Neural crest cell (in vitro differentiated cells): ENCODE results near the gene LTBP1. TPM values are rescaled to one million over a fixed set of nuclear protein-coding genes. Genes with fewer than 3 reads are reported as not detected.

ENCODE experiments used
- DNase-seq: peaks from one replicate; pipeline ENCODE4 v3.0.0; 2021; ENCODE audit warnings: low read depth, mixed read lengths, low spot score
- H3K27ac Mint-ChIP-seq: one replicate; pipeline ENCODE4 v1.8.0; 2021; ENCODE audit warnings: mild to moderate bottlenecking, mixed read lengths; ENCODE audit not compliant: unreplicated experiment
- H3K27me3 Mint-ChIP-seq: 2 replicates; pipeline ENCODE4 v1.8.0; 2021; ENCODE audit warnings: low read depth, mild to moderate bottlenecking, mixed read lengths
- H3K36me3 Mint-ChIP-seq: 2 replicates; pipeline ENCODE4 v1.8.0; 2021; ENCODE audit warnings: low read depth, mild to moderate bottlenecking, mixed read lengths
- H3K4me1 Mint-ChIP-seq: 2 replicates; pipeline ENCODE4 v1.8.0; 2021; ENCODE audit warnings: mixed read lengths
- H3K4me3 Mint-ChIP-seq: one replicate; pipeline ENCODE4 v1.8.0; 2021; ENCODE audit warnings: mild to moderate bottlenecking, mixed read lengths
- H3K9me3 Mint-ChIP-seq: 2 replicates; pipeline ENCODE4 v1.8.0; 2021; ENCODE audit warnings: mixed read lengths
- total RNA-seq: library from RNA; stranded (reverse); gene quantifications from 2 replicates; pipeline ENCODE4 v1.2.1, GENCODE V29; 2021
- TF ChIP-seq, protein P1 (sequence below): fragments of 200-600 bp; sonication (generic); conservative IDR thresholded peaks from 2 replicates; pipeline ENCODE4 v1.5.0; 2021; ENCODE audit warnings: antibody characterized with exemption, mild to moderate bottlenecking

Gene LTBP1
- total RNA-seq, 1 donor from 2014 or later, result 30.2 TPM

DNA sequence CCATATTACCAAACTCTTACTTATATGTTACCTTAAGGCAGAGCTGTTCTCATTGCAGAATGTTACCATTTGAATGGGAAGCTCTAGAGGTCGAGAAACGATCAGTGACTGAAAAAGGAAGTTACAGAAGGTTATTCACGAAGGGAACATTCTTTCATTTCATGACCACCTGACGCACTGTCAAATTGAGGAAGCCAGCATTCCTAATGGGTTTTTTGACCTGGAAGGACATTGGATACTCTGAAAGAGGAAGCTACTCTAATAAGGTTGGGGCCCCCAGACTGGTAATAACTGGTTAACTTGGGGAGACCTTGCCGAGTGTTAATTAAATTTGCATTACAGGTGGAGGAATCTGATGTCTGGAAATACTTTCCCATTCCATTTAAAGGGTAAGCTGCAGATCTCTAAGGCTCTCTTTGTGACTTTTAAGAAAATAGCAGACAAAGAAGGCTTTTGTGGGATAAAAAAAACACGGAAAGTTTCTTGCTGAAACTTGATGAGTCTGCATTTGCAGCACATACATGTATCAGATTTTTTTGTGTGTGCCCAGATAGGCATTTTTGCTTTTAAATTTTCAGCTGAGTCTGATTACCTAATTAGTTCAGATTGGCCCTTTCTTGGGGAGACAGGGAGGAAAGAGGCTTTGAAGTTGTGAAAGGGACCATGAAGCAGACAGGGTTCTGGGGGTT is 137.1 kb downstream of the LTBP1 start:
- TF ChIP-seq, protein P1, sequence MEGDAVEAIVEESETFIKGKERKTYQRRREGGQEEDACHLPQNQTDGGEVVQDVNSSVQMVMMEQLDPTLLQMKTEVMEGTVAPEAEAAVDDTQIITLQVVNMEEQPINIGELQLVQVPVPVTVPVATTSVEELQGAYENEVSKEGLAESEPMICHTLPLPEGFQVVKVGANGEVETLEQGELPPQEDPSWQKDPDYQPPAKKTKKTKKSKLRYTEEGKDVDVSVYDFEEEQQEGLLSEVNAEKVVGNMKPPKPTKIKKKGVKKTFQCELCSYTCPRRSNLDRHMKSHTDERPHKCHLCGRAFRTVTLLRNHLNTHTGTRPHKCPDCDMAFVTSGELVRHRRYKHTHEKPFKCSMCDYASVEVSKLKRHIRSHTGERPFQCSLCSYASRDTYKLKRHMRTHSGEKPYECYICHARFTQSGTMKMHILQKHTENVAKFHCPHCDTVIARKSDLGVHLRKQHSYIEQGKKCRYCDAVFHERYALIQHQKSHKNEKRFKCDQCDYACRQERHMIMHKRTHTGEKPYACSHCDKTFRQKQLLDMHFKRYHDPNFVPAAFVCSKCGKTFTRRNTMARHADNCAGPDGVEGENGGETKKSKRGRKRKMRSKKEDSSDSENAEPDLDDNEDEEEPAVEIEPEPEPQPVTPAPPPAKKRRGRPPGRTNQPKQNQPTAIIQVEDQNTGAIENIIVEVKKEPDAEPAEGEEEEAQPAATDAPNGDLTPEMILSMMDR, result no peak
- Mint-ChIP-seq H3K4me3 (no peak overlapping the region), H3K4me1 (peaks cover 15% of the 10 kb centered on the region), H3K27me3 (no peaks in the 10 kb centered on the region), H3K27ac (peak overlapping the region; percentile 79), H3K36me3 (no peaks in the 10 kb centered on the region), H3K9me3 (no peaks in the 10 kb centered on the region)
- DNase-seq, result no peak

DNA sequence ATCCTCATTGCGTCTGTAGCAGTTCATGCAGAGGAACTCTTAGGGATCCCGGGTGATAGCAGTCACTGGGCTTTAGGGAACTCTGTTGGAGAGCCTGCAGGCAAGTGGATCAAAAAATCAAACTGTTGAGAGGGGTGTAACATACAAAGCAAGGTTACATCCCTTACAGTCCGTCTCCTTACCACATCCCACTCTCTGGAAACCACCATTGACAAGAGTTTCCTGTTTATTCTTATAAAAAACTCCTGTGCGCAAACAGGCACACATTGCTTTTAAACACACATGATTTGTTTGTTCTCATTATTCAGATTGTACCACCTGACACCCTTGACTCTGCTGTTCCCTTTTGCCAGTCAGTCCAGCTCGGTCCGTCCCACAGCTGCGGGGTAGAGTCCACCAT is 137.7 kb downstream of the LTBP1 start:
- no peak for DNase-seq
- TF ChIP-seq, protein P1, result no peak
- no peak overlapping the region for H3K4me3 Mint-ChIP-seq
- no peak overlapping the region for H3K27ac Mint-ChIP-seq
- peaks cover 15% of the 10 kb centered on the region for H3K4me1 Mint-ChIP-seq
- no peaks in the 10 kb centered on the region for H3K27me3 Mint-ChIP-seq
- no peaks in the 10 kb centered on the region for H3K36me3 Mint-ChIP-seq
- H3K9me3 Mint-ChIP-seq, result no peaks in the 10 kb centered on the region

DNA sequence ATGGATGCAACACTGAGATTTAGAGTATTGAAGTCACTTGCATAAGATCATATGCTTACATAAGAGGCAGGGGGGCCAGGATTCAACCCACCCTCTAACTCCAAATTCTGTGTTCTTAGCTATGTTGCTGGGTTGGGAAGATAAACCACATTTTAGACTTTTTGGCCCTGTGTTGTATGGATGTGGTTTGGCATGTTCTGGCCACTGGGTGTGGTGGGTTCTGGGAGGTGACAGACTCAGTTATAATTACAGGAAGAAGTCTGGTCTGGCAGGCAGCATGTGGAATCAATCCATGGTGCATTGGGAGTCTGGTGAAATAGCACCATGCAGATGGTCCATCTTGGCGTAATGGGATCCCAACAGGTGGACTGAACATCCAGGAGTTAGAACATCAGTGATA is 138.9 kb downstream of the LTBP1 start:
- no peak overlapping the region for H3K4me3 Mint-ChIP-seq
- H3K27me3 Mint-ChIP-seq, result no peaks in the 10 kb centered on the region
- H3K4me1 Mint-ChIP-seq, result peaks cover 15% of the 10 kb centered on the region

DNA sequence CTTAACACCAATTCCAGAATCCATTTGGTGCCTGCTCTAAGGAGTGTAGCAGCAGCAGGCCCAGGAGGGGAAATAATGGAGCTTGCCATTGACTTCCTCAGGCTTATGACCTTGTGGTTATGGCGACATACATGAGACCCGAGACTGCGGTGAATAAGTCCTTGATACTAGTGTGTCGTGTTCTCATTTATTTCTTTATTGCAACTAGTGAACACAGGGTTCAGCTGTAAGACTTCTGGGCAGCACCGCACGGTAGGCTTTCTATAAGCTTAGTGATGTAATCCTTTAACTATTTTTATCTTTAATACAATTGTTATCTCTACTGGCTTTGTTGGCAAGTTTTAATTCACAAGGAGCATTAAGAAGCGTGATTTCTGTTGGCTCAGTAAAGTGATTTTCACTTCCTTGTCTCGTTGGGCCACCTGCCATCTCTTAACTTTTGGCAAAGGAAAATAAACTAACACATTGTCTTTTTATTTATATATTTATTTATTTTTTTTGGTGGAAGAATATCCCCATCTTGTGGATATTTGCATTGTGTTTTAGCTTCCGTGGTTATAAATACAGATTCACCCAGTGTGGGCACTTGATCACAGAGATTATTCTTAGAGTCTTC is 139.8 kb downstream of the LTBP1 start:
- Mint-ChIP-seq H3K27ac (no peak overlapping the region), H3K27me3 (no peaks in the 10 kb centered on the region), H3K4me3 (no peak overlapping the region), H3K36me3 (no peaks in the 10 kb centered on the region), H3K4me1 (peaks cover 15% of the 10 kb centered on the region), H3K9me3 (peaks cover 7% of the 10 kb centered on the region)
- no peak for DNase-seq
- TF ChIP-seq, protein P1, result no peak

More for the DNA sequence above, 138.9 kb downstream of the LTBP1 start:
- no peak for DNase-seq
- peaks cover 4% of the 10 kb centered on the region for H3K9me3 Mint-ChIP-seq
- no peaks in the 10 kb centered on the region for H3K36me3 Mint-ChIP-seq
- TF ChIP-seq, protein P1, result no peak
- H3K27ac Mint-ChIP-seq, result no peak overlapping the region

DNA sequence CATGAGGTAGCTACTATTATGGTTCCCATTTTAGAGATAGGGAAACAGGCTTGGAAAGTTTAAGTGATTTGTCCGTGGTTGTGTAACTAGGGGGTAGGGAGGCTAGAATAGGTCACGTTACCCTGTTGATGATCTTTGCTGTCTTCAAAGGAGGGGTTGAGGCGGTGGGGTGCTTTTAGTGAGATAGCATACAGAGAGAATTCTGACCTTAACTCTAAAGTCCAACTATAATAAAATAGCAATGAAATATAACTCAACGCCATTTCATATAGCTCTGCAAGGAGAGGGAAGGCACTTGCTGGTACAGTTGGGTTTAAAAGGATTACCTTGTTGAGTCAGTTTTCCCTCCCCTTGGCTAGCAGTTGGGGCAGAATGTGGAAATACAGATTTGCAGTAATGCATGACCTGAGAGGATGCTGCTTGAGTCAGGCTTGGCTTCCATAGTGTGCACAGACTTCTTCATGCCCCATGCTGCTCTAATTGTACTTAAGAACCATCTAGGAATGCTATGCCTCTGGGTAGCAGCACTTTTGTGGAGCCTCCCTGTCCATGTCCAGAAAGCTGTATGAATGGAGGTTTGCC is 143.9 kb downstream of the LTBP1 start:
- TF ChIP-seq, protein P1, result no peak
- Mint-ChIP-seq H3K27ac (no peak overlapping the region), H3K36me3 (no peaks in the 10 kb centered on the region), H3K9me3 (peaks cover 7% of the 10 kb centered on the region), H3K4me1 (no peaks in the 10 kb centered on the region), H3K4me3 (no peak overlapping the region), H3K27me3 (no peaks in the 10 kb centered on the region)
- DNase-seq, result no peak
